ENCODE measurements around the gene NT5C1A. TPM values are rescaled to one million over a fixed set of nuclear protein-coding genes. Genes with fewer than 3 reads are reported as not detected.

The NT5C1A gene
- polyA plus RNA-seq, 2 of the 4 experiments (the other 2 are of a cell fraction): not detected

DNA sequence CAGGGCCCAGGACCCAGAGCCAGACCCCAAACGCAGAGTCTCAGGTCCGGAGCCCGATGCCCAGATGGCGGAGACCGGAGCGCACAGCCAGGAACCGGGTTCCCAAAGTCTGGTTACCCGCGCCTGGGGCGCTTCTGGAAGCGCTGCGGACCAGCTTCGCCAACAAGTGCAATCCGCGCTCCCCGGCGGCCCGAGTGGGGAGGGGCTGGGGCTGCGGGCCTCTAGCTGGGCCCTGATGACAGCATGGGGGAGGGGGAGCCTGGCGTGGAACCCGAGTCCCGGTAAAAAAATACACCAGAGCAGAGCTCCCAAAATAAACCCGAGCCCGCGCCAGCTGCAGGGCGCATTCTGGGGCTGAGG lies 494 bp downstream of the NT5C1A start:
- Histone ChIP-seq H3K4me3 (peak overlapping the region; percentile 42), H3K27ac (peak overlapping the region; percentile 2 to 78; a peak in 4 of 6 replicates), H3K4me2 (peak overlapping the region; percentile 82), H3K9me3 (no peaks in the 10 kb centered on the region), H3K4me1 (peaks cover 3% of the 10 kb centered on the region; the same call in 1 of the 3 replicates)
- POLR2A ChIA-PET: no interaction called here
- WGBS (ENCODE audit: missing lambda C conversion rate): no CpG with 5 or more reads among the region's 26 CpGs
- peak in 1 of 2 experiments; percentile 11; a peak in 2 of 6 replicates for ATAC-seq
- TF ChIP-seq, protein P1, sequence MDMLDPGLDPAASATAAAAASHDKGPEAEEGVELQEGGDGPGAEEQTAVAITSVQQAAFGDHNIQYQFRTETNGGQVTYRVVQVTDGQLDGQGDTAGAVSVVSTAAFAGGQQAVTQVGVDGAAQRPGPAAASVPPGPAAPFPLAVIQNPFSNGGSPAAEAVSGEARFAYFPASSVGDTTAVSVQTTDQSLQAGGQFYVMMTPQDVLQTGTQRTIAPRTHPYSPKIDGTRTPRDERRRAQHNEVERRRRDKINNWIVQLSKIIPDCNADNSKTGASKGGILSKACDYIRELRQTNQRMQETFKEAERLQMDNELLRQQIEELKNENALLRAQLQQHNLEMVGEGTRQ (IDR thresholded peaks at IDR 0.05): no peak
- no peak for TF ChIP-seq ATOH8 (CRISPR knock-in tag; IDR thresholded peaks at IDR 0.05; ENCODE audit: low read depth)
- no peak for TF ChIP-seq KDM5A (IDR thresholded peaks at IDR 0.05)
- no peak for TF ChIP-seq HOXA7 (CRISPR knock-in tag; IDR thresholded peaks at IDR 0.05)
- TF ChIP-seq RNF2 (IDR thresholded peaks at IDR 0.05; ENCODE audit: borderline replicate concordance, low read depth): no peak
- no peak for TF ChIP-seq SMC3 (IDR thresholded peaks at IDR 0.05)
- no peak for TF ChIP-seq CHD4 (IDR thresholded peaks at IDR 0.05; ENCODE audit: borderline replicate concordance)
- no peak for TF ChIP-seq BHLHE40 (IDR thresholded peaks at IDR 0.05; ENCODE audit: low read depth, low read length)
- no peak for TF ChIP-seq CBX8 (IDR thresholded peaks at IDR 0.05)
- TF ChIP-seq ELK1 (IDR thresholded peaks at IDR 0.05; ENCODE audit: low read depth, low read length): no peak
- no peak for TF ChIP-seq CHD2 (IDR thresholded peaks at IDR 0.05; ENCODE audit: low read length, partially characterized antibody)
- TF ChIP-seq ESRRA (IDR thresholded peaks at IDR 0.05; ENCODE audit: borderline replicate concordance, low read length): no peak
- TF ChIP-seq NPAS2 (CRISPR knock-in tag; IDR thresholded peaks at IDR 0.05; ENCODE audit: borderline replicate concordance): no peak
- no peak for TF ChIP-seq RARB (CRISPR knock-in tag; IDR thresholded peaks at IDR 0.05)
- TF ChIP-seq, protein P2, sequence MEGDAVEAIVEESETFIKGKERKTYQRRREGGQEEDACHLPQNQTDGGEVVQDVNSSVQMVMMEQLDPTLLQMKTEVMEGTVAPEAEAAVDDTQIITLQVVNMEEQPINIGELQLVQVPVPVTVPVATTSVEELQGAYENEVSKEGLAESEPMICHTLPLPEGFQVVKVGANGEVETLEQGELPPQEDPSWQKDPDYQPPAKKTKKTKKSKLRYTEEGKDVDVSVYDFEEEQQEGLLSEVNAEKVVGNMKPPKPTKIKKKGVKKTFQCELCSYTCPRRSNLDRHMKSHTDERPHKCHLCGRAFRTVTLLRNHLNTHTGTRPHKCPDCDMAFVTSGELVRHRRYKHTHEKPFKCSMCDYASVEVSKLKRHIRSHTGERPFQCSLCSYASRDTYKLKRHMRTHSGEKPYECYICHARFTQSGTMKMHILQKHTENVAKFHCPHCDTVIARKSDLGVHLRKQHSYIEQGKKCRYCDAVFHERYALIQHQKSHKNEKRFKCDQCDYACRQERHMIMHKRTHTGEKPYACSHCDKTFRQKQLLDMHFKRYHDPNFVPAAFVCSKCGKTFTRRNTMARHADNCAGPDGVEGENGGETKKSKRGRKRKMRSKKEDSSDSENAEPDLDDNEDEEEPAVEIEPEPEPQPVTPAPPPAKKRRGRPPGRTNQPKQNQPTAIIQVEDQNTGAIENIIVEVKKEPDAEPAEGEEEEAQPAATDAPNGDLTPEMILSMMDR (IDR thresholded peaks at IDR 0.05): no peak
- no peak for TF ChIP-seq JUNB (IDR thresholded peaks at IDR 0.05)
- no peak for TF ChIP-seq EHMT2 (IDR thresholded peaks at IDR 0.05; ENCODE audit: low read depth)
- TF ChIP-seq HDAC2 (IDR thresholded peaks at IDR 0.05): no peak
- TF ChIP-seq HOXB13 (CRISPR knock-in tag; IDR thresholded peaks at IDR 0.05; ENCODE audit: low read depth): no peak
- DNase-seq (ENCODE audit: low read depth in 1 of 2, low spot score in 1 of 2): no peak
- CTCF ChIA-PET: interaction anchor here (0.6 to 12.6 kb wide), 8 partner anchors 10 to 334 kb away, joined by 3 to 143 read pairs (median 4); partner anchors contain the start of gene HEYL
- no peak for FAIRE-seq

DNA sequence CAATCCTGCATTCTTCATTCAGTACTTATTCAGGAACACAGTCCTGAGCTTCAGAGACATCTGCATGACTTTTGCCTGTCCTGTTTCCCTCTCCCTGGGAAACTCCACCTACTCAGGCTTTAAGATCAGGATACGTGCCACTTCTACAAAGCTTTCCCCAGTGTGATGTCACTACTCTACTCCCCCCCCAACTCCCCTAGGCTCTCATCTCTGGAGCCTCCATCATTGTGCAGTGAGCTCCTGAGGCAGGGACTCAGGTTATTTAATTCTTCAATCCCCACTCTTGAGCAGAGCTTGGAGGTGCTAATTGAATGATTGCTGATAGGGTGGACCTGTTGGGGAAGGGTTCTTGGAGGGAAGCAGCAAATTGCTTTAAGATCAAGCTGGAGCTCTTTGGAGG lies 1.2 kb downstream of the NT5C1A start:
- H3K4me2 ChIP-seq: no peak overlapping the region
- H3K4me1 ChIP-seq: 0 out of 3 replicates have a peak, but pooled peaks cover 3% of the 10 kb centered on the region
- ChIA-PET CTCF (interaction anchor here (1.2 to 12.6 kb wide), 5 partner anchors 13 to 65 kb away, joined by 4 to 143 read pairs (median 8); partner anchors contain the start of gene HEYL), POLR2A (interaction anchor here (1.1 kb wide), 1 partner anchor 68 kb away, joined by 3 read pairs; the partner anchor contains the start of gene PPIE)
- H3K27ac ChIP-seq: no peak overlapping the region
- H3K4me3 ChIP-seq: no peak overlapping the region
- WGBS (ENCODE audit: missing lambda C conversion rate): 83% methylated on average over 1 of the region's 1 CpG
- no peaks in the 10 kb centered on the region for H3K9me3 ChIP-seq
- ATAC-seq (no peak), DNase-seq (ENCODE audit: low read depth in 1 of 2, low spot score in 1 of 2) (no peak), FAIRE-seq (no peak)
- TF ChIP-seq NFE2L2 (conservative IDR thresholded peaks at IDR 0.05; ENCODE audit: low read length) (no peak), ATOH8 (CRISPR knock-in tag; IDR thresholded peaks at IDR 0.05; ENCODE audit: low read depth) (no peak), CBX8 (IDR thresholded peaks at IDR 0.05) (no peak), HOXB13 (CRISPR knock-in tag; IDR thresholded peaks at IDR 0.05; ENCODE audit: low read depth) (no peak), EP300 (IDR thresholded peaks at IDR 0.05) (no peak), MYC (IDR thresholded peaks at IDR 0.05; ENCODE audit: borderline replicate concordance, low read length) (no peak), SMC3 (IDR thresholded peaks at IDR 0.05) (no peak), FOSL2 (IDR thresholded peaks at IDR 0.05) (no peak), FOSL2 (CRISPR knock-in tag; IDR thresholded peaks at IDR 0.05) (no peak), ZNF302 (CRISPR knock-in tag; IDR thresholded peaks at IDR 0.05) (no peak), EHMT2 (IDR thresholded peaks at IDR 0.05; ENCODE audit: low read depth) (no peak)
